ENCODE results near the gene OTULINL.

- TF ChIP-seq CTCF (IDR thresholded peaks at IDR 0.05) (no peak), POLR2A (IDR thresholded peaks at IDR 0.05) (no peak)
Measured at GRCh38 chr5:14603141-14603540, 21.5 kb downstream of the OTULINL start.

Measured in adrenal gland (tissue), 5 donors.